K562 (cell line): Measurements from ENCODE around the gene STK11. TPM values are rescaled to one million over a fixed set of nuclear protein-coding genes. Genes with fewer than 3 reads are reported as not detected.

Experiments used
- ATAC-seq: fragments of 200-7000 bp; cut with Tn5 transposase; 3 replicates; pipeline ENCODE4 v1.9.1; 2020; ENCODE audit warnings: moderate library complexity
- BruUV-seq: library from RNA; stranded (reverse); fragments of 400-500 nt; replicated peaks from 2 replicates; lab custom pipeline; 2021; lab: Mats Ljungman, UMichigan
- CTCF ChIA-PET: fragments of 300-600 bp; formaldehyde crosslinking; extraction: SDS; loops from one replicate; lab custom pipeline; 2021; ENCODE audit warnings: low intra/inter-chr PET ratio; lab: Yijun Ruan, JAX
- POLR2A ChIA-PET: fragments of 300-600, 350-650 bp; sonication (Branson Sonifier 250); formaldehyde crosslinking; extraction: SDS; loops from one replicate; lab custom pipeline; 2021; ENCODE audit warnings: antibody characterized with exemption, inconsistent platforms; lab: Yijun Ruan, JAX
- DNase-seq, 4 experiments: peaks; one replicate each; pipeline versions ENCODE4 v3.0.0 to v3.0.0-alpha.2; 2011 to 2018; ENCODE audit warnings: low spot score in 3 of 4, mixed read lengths in 3 of 4; ENCODE audit errors: extremely low read depth in 1 of 4
- FAIRE-seq: peaks from 2 replicates; lab custom pipeline; 2011; peaks lifted over from hg19 to GRCh38; lab: Jason Lieb, UNC
- H2AFZ ChIP-seq: 2 replicates; pipeline ENCODE4 v1.6.0; 2011; ENCODE audit warnings: low read depth, low read length, control low read depth, inconsistent platforms
- H3K27ac ChIP-seq: fragments of 200-600 bp; 3 replicates; pipeline ENCODE4 v1.8.0; 2011; ENCODE audit warnings: low read depth, mild to moderate bottlenecking, control low read depth, inconsistent platforms, low read length, moderate library complexity, mixed read lengths; ENCODE audit errors: extremely low read depth
- H3K27me3 ChIP-seq, 2 experiments: fragments of 300-600 bp in 1 of 2; 2 replicates in 1 of 2; 3 replicates in 1 of 2; pipeline versions ENCODE4 v1.6.0 to v1.8.0; 2011; ENCODE audit warnings: inconsistent platforms in 2 of 2, low read length in 2 of 2, mild to moderate bottlenecking in 1 of 2, mixed read lengths in 1 of 2, moderate library complexity in 1 of 2; ENCODE audit not compliant: control insufficient read depth in 2 of 2, insufficient read depth in 2 of 2
- H3K36me3 ChIP-seq: fragments of 300-600 bp; 3 replicates; pipeline ENCODE4 v1.8.0; 2011; ENCODE audit warnings: mild to moderate bottlenecking, low read length, inconsistent platforms; ENCODE audit not compliant: control insufficient read depth, insufficient read depth
- H3K4me1 ChIP-seq, 2 experiments: fragments of 200-600 bp in 1 of 2; replicated peaks in 1 of 2; 2 replicates in 1 of 2; 3 replicates in 1 of 2; pipeline versions ENCODE4 v1.5.1 to v1.8.0; 2011; ENCODE audit warnings: inconsistent platforms in 2 of 2, low read length in 2 of 2, mild to moderate bottlenecking in 1 of 2, mixed read lengths in 1 of 2, moderate library complexity in 1 of 2; ENCODE audit not compliant: control insufficient read depth in 2 of 2, insufficient read depth in 2 of 2
- H3K4me2 ChIP-seq: 2 replicates; pipeline ENCODE4 v1.6.1; 2011; ENCODE audit warnings: low read length, control low read depth, inconsistent platforms, mixed read lengths; ENCODE audit not compliant: insufficient read depth
- H3K4me3 ChIP-seq: fragments of 200-600 bp; sonication (generic), shearing (Covaris generic); 2 replicates; pipeline ENCODE4 v1.5.1; 2016; ENCODE audit warnings: control low read depth, inconsistent platforms
- H3K79me2 ChIP-seq: fragments of 200-600 bp; 3 replicates; pipeline ENCODE4 v1.8.0; 2011; ENCODE audit warnings: low read length, inconsistent platforms; ENCODE audit not compliant: control insufficient read depth, insufficient read depth
- H3K9ac ChIP-seq, 2 experiments: 2 replicates each; pipeline versions ENCODE4 v1.6.0 to v1.6.1; 2011; ENCODE audit warnings: low read depth in 2 of 2, low read length in 2 of 2, control low read depth in 1 of 2, inconsistent platforms in 1 of 2, mild to moderate bottlenecking in 1 of 2, mixed read lengths in 1 of 2; ENCODE audit not compliant: insufficient read depth in 1 of 2
- H3K9me1 ChIP-seq: one replicate; pipeline ENCODE4 v1.6.0; 2011; ENCODE audit warnings: inconsistent platforms, mild to moderate bottlenecking, low read length, moderate library complexity; ENCODE audit not compliant: control insufficient read depth, insufficient read depth
- H3K9me3 ChIP-seq: replicated peaks from 2 replicates; pipeline ENCODE4 v1.5.1; 2011; ENCODE audit warnings: low read depth, low read length, inconsistent platforms; ENCODE audit not compliant: control insufficient read depth, insufficient read depth
- H4K20me1 ChIP-seq: replicated peaks from 2 replicates; pipeline ENCODE4 v1.6.1; 2011; ENCODE audit warnings: low read length, inconsistent platforms, mixed read lengths; ENCODE audit not compliant: control insufficient read depth, insufficient read depth
- ETS2 ChIP-seq: IDR thresholded peaks from 2 replicates; pipeline ENCODE4 v1.6.1; 2016; ENCODE audit warnings: borderline replicate concordance, missing genetic modification characterization, mild to moderate bottlenecking, moderate library complexity, missing compliant biosample characterization; ENCODE audit not compliant: poor library complexity, severe bottlenecking
- MAZ ChIP-seq, 2 experiments: fragments of 450-650 bp in 1 of 2; sonication (generic) in 1 of 2; formaldehyde crosslinking; IDR thresholded peaks in 1 of 2; conservative IDR thresholded peaks in 1 of 2; 2 replicates each; pipeline versions ENCODE4 v1.4.0 to v1.5.0; 2020; ENCODE audit warnings: mild to moderate bottlenecking in 1 of 2, missing genetic modification reagents in 1 of 2
- MCM3 ChIP-seq: fragments of 450-650 bp; IDR thresholded peaks from 2 replicates; pipeline ENCODE4 v1.6.1; 2016
- ZNF592 ChIP-seq: fragments of 450-650 bp; IDR thresholded peaks from 2 replicates; pipeline ENCODE4 v1.6.1; 2017; ENCODE audit warnings: antibody characterized with exemption, mild to moderate bottlenecking
- WGBS: fragments of 100-300 bp; shearing (Covaris generic); methylation state at CpG from one replicate; pipeline ENCODE4 v1.1.6; 2016; ENCODE audit warnings: low coverage, mixed read lengths; ENCODE audit not compliant: insufficient coverage; ENCODE audit errors: missing lambda C conversion rate; 5-methylcytosine and 5-hydroxymethylcytosine counted together
- in situ Hi-C: fragments of 300-500 bp; cut with MboI; formaldehyde crosslinking; loops from 4 replicates; pipeline ENCODE4 v1.15.0; 2018; ENCODE audit warnings: inconsistent platforms, mixed read lengths
- intact Hi-C: fragments of 100-400 bp; cut with micrococcal nuclease; formaldehyde crosslinking; loops from 2 replicates; pipeline ENCODE4 v1.14.2; 2022
- polyA plus RNA-seq, 8 experiments: library from polyadenylated mRNA; depleted of rRNA in 4 of 8; stranded (reverse) in 5 of 8; unstranded in 3 of 8; fragments of >200 nt; fragmentation: Nextera tagmentation in 2 of 8; fragmentation: Illumina TruSeq in 1 of 8; extraction: Ambion mirVana in 2 of 8; extraction: Trizol in 1 of 8; gene quantifications; 2 replicates each; pipeline versions ENCODE4 v1.2.1 to v1.2.3, GENCODE V29; 2011 to 2014; ENCODE audit warnings: inconsistent platforms in 1 of 8, missing spikeins in 1 of 8
- total RNA-seq, 7 experiments: library from RNA; depleted of rRNA in 6 of 7; stranded (reverse); fragments of >200 nt in 6 of 7; fragmentation: Illumina TruSeq in 2 of 7; extraction: Trizol in 2 of 7; gene quantifications; 2 replicates each; pipeline versions ENCODE4 v1.2.1 to v1.2.3, GENCODE V29; 2011 to 2021; ENCODE audit warnings: low replicate concordance in 1 of 7

Gene STK11
- total and polyA plus RNA-seq, 9 of the 15 experiments (the other 6 are each of a cell fraction or from before 2014, with no cell fraction given): 0.15 to 96.5 (median 31.7) TPM

GRCh38 chr19:1251330-1252220 is 46.0 kb downstream of the STK11 start:
- WGBS: 3% methylated on average over 29 of the region's 41 CpGs
- H3K4me1 ChIP-seq: peaks cover 23 to 95% of the 10 kb centered on the region in 2 experiments
- TSS peak; percentile 48 for BruUV-seq
- in situ Hi-C loops (no loop called here), intact Hi-C loops (no loop called here)
- CTCF ChIA-PET: no interaction called here
- H3K9me1 ChIP-seq: no peaks in the 10 kb centered on the region
- H3K4me2 ChIP-seq: peak overlapping the region; percentile 84
- FAIRE-seq: peak; percentile 93
- no peaks in the 10 kb centered on the region for H3K27me3 ChIP-seq
- no peaks in the 10 kb centered on the region for H4K20me1 ChIP-seq
- peak in 2 of 4 experiments; percentile 75 to 92 for DNase-seq
- H3K79me2 ChIP-seq: peaks cover 63% of the 10 kb centered on the region
- POLR2A ChIA-PET: interaction anchor here (0.6 to 7.8 kb wide), 4 partner anchors 10 to 784 kb away, joined by 3 to 88 read pairs (median 5); partner anchors contain the start of genes ATP5F1D and CIRBP
- peak overlapping the region; percentile 79 to 96 for H3K9ac ChIP-seq
- peak; percentile 28 for ATAC-seq
- H3K27ac ChIP-seq: peak overlapping the region; percentile 82
- peaks cover 54% of the 10 kb centered on the region; the same call in 1 of the 3 replicates for H3K36me3 ChIP-seq
- no peak overlapping the region for H2AFZ ChIP-seq
- H3K9me3 ChIP-seq: no peaks in the 10 kb centered on the region
- H3K4me3 ChIP-seq: peak overlapping the region; percentile 93
- no peak for TF ChIP-seq MCM3
- no peak for TF ChIP-seq ETS2 (tag)
- TF ChIP-seq MAZ (CRISPR knock-in tag; conservative IDR thresholded peaks at IDR 0.05 in 1 of 2, IDR thresholded peaks at IDR 0.05 in 1 of 2): peak in 1 of 2 experiments; percentile 7; a peak in 2 of 4 replicates
- peak; percentile 54; the same call in 1 of the 2 replicates for TF ChIP-seq ZNF592
